Mesendoderm (in vitro differentiated cells): ENCODE data around the gene IL17B.

Experiments used
- DNase-seq: peaks from one replicate; pipeline ENCODE4 v3.0.0; 2013
- H2AK5ac ChIP-seq: 2 replicates; pipeline ENCODE4 v1.6.1; 2013; ENCODE audit warnings: low read length, inconsistent platforms
- H2BK120ac ChIP-seq: 2 replicates; pipeline ENCODE4 v1.6.1; 2013; ENCODE audit warnings: low read depth, mild to moderate bottlenecking, low read length, moderate library complexity, mixed read lengths
- H2BK15ac ChIP-seq: replicated peaks from 2 replicates; pipeline ENCODE4 v1.6.1; 2013; ENCODE audit warnings: low read depth, mild to moderate bottlenecking, moderate library complexity
- H2BK5ac ChIP-seq: 2 replicates; pipeline ENCODE4 v1.6.1; 2013; ENCODE audit warnings: low read length, inconsistent platforms
- H3K18ac ChIP-seq: 2 replicates; pipeline ENCODE4 v1.6.1; 2013; ENCODE audit warnings: mild to moderate bottlenecking, low read length, mixed read lengths
- H3K23ac ChIP-seq: one replicate; pipeline ENCODE4 v1.6.1; 2013; ENCODE audit warnings: low read length
- H3K27ac ChIP-seq: 2 replicates; pipeline ENCODE4 v1.5.1; 2013; ENCODE audit warnings: low read depth, mild to moderate bottlenecking, inconsistent platforms, low read length, moderate library complexity
- H3K27me3 ChIP-seq: 2 replicates; pipeline ENCODE4 v1.6.1; 2013; ENCODE audit warnings: low read length, control low read depth, mild to moderate bottlenecking, inconsistent platforms; ENCODE audit not compliant: insufficient read depth, poor library complexity
- H3K36me3 ChIP-seq: 2 replicates; pipeline ENCODE4 v1.6.1; 2013; ENCODE audit warnings: low read length, inconsistent platforms; ENCODE audit not compliant: control insufficient read depth, insufficient read depth
- H3K4ac ChIP-seq: one replicate; pipeline ENCODE4 v1.6.1; 2013; ENCODE audit warnings: low read depth, mild to moderate bottlenecking, low read length, moderate library complexity
- H3K4me1 ChIP-seq: 2 replicates; pipeline ENCODE4 v1.6.1; 2013; ENCODE audit warnings: low read depth, low read length, inconsistent platforms; ENCODE audit not compliant: control insufficient read depth
- H3K4me2 ChIP-seq: 2 replicates; pipeline ENCODE4 v1.6.1; 2013; ENCODE audit warnings: low read length
- H3K4me3 ChIP-seq: 2 replicates; pipeline ENCODE4 v1.5.1; 2013; ENCODE audit warnings: mild to moderate bottlenecking, low read length
- H3K56ac ChIP-seq: one replicate; pipeline ENCODE4 v1.6.1; 2013; ENCODE audit warnings: low read length
- H3K79me1 ChIP-seq: 2 replicates; pipeline ENCODE4 v1.6.1; 2013; ENCODE audit warnings: low read length, inconsistent platforms
- H3K79me2 ChIP-seq: 2 replicates; pipeline ENCODE4 v1.6.1; 2013; ENCODE audit warnings: mild to moderate bottlenecking, low read length; ENCODE audit not compliant: control insufficient read depth, insufficient read depth
- H3K9ac ChIP-seq: 2 replicates; pipeline ENCODE4 v1.6.1; 2013; ENCODE audit warnings: low read length, inconsistent platforms
- H4K5ac ChIP-seq: one replicate; pipeline ENCODE4 v1.6.1; 2013; ENCODE audit warnings: low read length
- H4K8ac ChIP-seq: one replicate; pipeline ENCODE4 v1.6.1; 2013; ENCODE audit warnings: low read depth, mild to moderate bottlenecking, control low read depth, low read length, moderate library complexity
- WGBS: extraction: QIAGEN DNeasy Blood & Tissue Kit; methylation state at CpG from one replicate; pipeline ENCODE4 v1.1.7; 2013; ENCODE audit warnings: low lambda C conversion rate, missing lambda C conversion rate; ENCODE audit not compliant: insufficient coverage; ENCODE audit errors: extremely low coverage; 5-methylcytosine and 5-hydroxymethylcytosine counted together

Gene IL17B

DNA sequence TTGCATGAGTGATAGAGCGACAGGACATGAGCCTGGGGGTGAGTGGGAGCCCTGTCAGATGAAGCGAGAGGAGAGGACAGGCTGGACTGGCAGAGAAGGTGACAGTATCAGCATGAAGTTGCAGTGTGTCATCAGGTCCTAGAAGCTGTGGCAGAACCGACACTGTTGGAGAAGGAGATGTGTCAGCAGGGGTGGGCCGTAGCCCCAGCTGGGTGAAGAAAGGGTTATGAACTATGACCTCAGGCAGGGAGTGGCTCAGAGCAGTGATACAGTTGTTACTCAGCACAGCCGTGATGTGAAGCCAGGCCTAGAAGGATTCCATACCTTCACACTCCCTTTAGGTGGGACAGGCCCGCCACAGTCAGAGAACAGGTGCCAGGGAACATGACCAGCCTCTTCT is 13.7 kb downstream of the IL17B start:
- Histone ChIP-seq H3K27me3 (no peaks in the 10 kb centered on the region), H3K27ac (no peak overlapping the region), H2AK5ac (no peak overlapping the region), H3K36me3 (no peaks in the 10 kb centered on the region), H3K4me3 (no peak overlapping the region), H3K4me2 (no peak overlapping the region), H2BK120ac (no peak overlapping the region), H3K79me2 (no peaks in the 10 kb centered on the region), H3K4ac (no peak overlapping the region), H3K23ac (no peak overlapping the region), H2BK15ac (no peak overlapping the region), H3K18ac (no peak overlapping the region), H3K79me1 (no peaks in the 10 kb centered on the region), H2BK5ac (no peak overlapping the region), H3K9ac (no peak overlapping the region), H4K5ac (no peak overlapping the region), H3K56ac (no peak overlapping the region), H3K4me1 (no peaks in the 10 kb centered on the region), H4K8ac (no peak overlapping the region)
- DNase-seq = no peak
- no CpG with 5 or more reads among the region's 6 CpGs for WGBS

- DNase-seq = no peak
- H3K79me1 ChIP-seq = no peaks in the 10 kb centered on the region
- H3K9ac ChIP-seq = no peak overlapping the region
- no peak overlapping the region for H4K8ac ChIP-seq
- H3K56ac ChIP-seq = no peak overlapping the region
- no peak overlapping the region for H2BK15ac ChIP-seq
- no peak overlapping the region for H4K5ac ChIP-seq
- no peaks in the 10 kb centered on the region for H3K36me3 ChIP-seq
- H3K18ac ChIP-seq = no peak overlapping the region
- no peaks in the 10 kb centered on the region for H3K27me3 ChIP-seq
- H3K4ac ChIP-seq = no peak overlapping the region
- H2BK120ac ChIP-seq = no peak overlapping the region
- H3K4me3 ChIP-seq = no peak overlapping the region
- no peak overlapping the region for H2BK5ac ChIP-seq
- H3K27ac ChIP-seq = no peak overlapping the region
- H3K4me2 ChIP-seq = no peak overlapping the region
- no peak overlapping the region for H3K23ac ChIP-seq
- no peaks in the 10 kb centered on the region for H3K79me2 ChIP-seq
- H2AK5ac ChIP-seq = no peak overlapping the region
- WGBS = no CpG with 5 or more reads among the region's 2 CpGs
- no peaks in the 10 kb centered on the region for H3K4me1 ChIP-seq
Measured at GRCh38 chr5:149364719-149365118, 14.4 kb downstream of the IL17B start.

- H3K56ac ChIP-seq = no peak overlapping the region
- no peak for DNase-seq
- H3K79me1 ChIP-seq = no peaks in the 10 kb centered on the region
- no peak overlapping the region for H3K18ac ChIP-seq
- H3K27ac ChIP-seq = no peak overlapping the region
- no peaks in the 10 kb centered on the region for H3K4me1 ChIP-seq
- no peak overlapping the region for H2BK120ac ChIP-seq
- no peak overlapping the region for H4K5ac ChIP-seq
- H3K4ac ChIP-seq = no peak overlapping the region
- no peak overlapping the region for H2BK5ac ChIP-seq
- no peaks in the 10 kb centered on the region for H3K79me2 ChIP-seq
- H2BK15ac ChIP-seq = no peak overlapping the region
- H2AK5ac ChIP-seq = no peak overlapping the region
- no peak overlapping the region for H3K4me3 ChIP-seq
- no CpG with 5 or more reads among the region's 9 CpGs for WGBS
- no peak overlapping the region for H3K4me2 ChIP-seq
- H3K27me3 ChIP-seq = no peaks in the 10 kb centered on the region
- H3K36me3 ChIP-seq = no peaks in the 10 kb centered on the region
- H4K8ac ChIP-seq = no peak overlapping the region
- H3K9ac ChIP-seq = no peak overlapping the region
- no peak overlapping the region for H3K23ac ChIP-seq
Measured at GRCh38 chr5:149363936-149364335, 15.2 kb downstream of the IL17B start.

- H2BK5ac ChIP-seq = no peak overlapping the region
- H3K79me1 ChIP-seq = no peaks in the 10 kb centered on the region
- H3K4me1 ChIP-seq = no peaks in the 10 kb centered on the region
- H3K4ac ChIP-seq = no peak overlapping the region
- no peaks in the 10 kb centered on the region for H3K79me2 ChIP-seq
- no peak overlapping the region for H2BK120ac ChIP-seq
- no peak overlapping the region for H3K4me3 ChIP-seq
- no peak overlapping the region for H4K8ac ChIP-seq
- no peak overlapping the region for H3K9ac ChIP-seq
- no peak overlapping the region for H3K4me2 ChIP-seq
- DNase-seq = no peak
- H3K27me3 ChIP-seq = no peaks in the 10 kb centered on the region
- no peak overlapping the region for H3K56ac ChIP-seq
- H2AK5ac ChIP-seq = no peak overlapping the region
- no peak overlapping the region for H2BK15ac ChIP-seq
- H3K23ac ChIP-seq = no peak overlapping the region
- no peak overlapping the region for H3K27ac ChIP-seq
- H3K18ac ChIP-seq = no peak overlapping the region
- no peaks in the 10 kb centered on the region for H3K36me3 ChIP-seq
- H4K5ac ChIP-seq = no peak overlapping the region
Measured at GRCh38 chr5:149363358-149363757, 15.7 kb downstream of the IL17B start.

DNA sequence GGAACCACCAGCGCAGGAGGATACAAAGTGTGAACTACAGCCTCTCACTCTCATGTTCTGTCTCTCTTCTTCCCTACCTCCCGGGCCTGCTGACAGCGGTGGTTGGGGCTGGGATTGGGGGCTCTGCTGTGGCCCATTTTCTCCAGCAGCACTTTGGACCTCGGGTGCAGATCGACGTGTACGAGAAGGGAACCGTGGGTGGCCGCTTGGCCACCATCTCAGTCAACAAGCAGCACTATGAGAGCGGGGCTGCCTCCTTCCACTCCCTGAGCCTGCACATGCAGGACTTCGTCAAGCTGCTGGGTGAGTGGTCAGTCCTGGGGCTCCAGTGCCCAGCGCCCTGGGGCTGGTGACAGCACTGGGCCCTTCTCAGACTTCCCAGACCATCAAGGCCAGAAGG is 16.6 kb downstream of the IL17B start:
- Histone ChIP-seq H4K5ac (no peak overlapping the region), H2AK5ac (no peak overlapping the region), H3K27ac (no peak overlapping the region), H2BK15ac (no peak overlapping the region), H3K9ac (no peak overlapping the region), H4K8ac (no peak overlapping the region), H3K23ac (no peak overlapping the region), H3K79me1 (no peaks in the 10 kb centered on the region), H3K27me3 (no peaks in the 10 kb centered on the region), H3K56ac (no peak overlapping the region), H3K4me2 (no peak overlapping the region), H3K4me1 (no peaks in the 10 kb centered on the region), H3K4ac (no peak overlapping the region), H3K79me2 (no peaks in the 10 kb centered on the region), H3K18ac (no peak overlapping the region), H3K36me3 (no peaks in the 10 kb centered on the region), H2BK120ac (no peak overlapping the region), H2BK5ac (no peak overlapping the region), H3K4me3 (no peak overlapping the region)
- DNase-seq = no peak
- no CpG with 5 or more reads among the region's 12 CpGs for WGBS

DNA sequence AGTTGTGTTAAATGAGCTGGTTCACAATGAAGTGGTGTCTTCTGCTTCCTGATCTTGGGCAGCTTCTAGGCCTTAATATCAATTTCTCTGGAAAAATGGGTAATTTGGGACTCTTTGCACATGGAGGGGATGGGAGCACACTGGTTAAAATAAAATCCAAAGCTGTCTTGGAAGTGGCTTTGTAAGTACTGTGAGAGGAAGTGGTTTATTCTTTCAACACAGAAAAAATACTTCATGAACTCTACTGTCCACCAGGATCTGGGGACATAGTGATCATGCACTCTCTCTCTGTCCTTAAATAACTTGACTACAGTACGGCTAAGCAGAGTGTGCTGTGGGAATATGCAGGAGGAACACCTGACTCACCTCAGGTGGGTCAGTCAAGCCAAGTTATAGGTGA is 18.8 kb downstream of the IL17B start:
- H2BK15ac ChIP-seq = no peak overlapping the region
- H3K4me2 ChIP-seq = no peak overlapping the region
- H3K4me3 ChIP-seq = no peak overlapping the region
- DNase-seq = no peak
- no peak overlapping the region for H3K18ac ChIP-seq
- H3K56ac ChIP-seq = no peak overlapping the region
- H3K27ac ChIP-seq = no peak overlapping the region
- H3K4ac ChIP-seq = no peak overlapping the region
- H3K36me3 ChIP-seq = no peaks in the 10 kb centered on the region
- no peaks in the 10 kb centered on the region for H3K27me3 ChIP-seq
- no peaks in the 10 kb centered on the region for H3K4me1 ChIP-seq
- H3K9ac ChIP-seq = no peak overlapping the region
- no peak overlapping the region for H2AK5ac ChIP-seq
- no peak overlapping the region for H4K5ac ChIP-seq
- no CpG with 5 or more reads among the region's 1 CpG for WGBS
- H2BK5ac ChIP-seq = no peak overlapping the region
- no peak overlapping the region for H2BK120ac ChIP-seq
- H3K79me1 ChIP-seq = no peaks in the 10 kb centered on the region
- H4K8ac ChIP-seq = no peak overlapping the region
- H3K23ac ChIP-seq = no peak overlapping the region
- no peaks in the 10 kb centered on the region for H3K79me2 ChIP-seq
